LNCaP clone FGC (cell line): ENCODE results near the gene TMEM170A.
"Not testable (repeated sequence)": the region's sequence is repeated elsewhere in the genome, so short reads cannot be mapped to it uniquely, and the experiment has no call there.

Experiments used
- DNase-seq: peaks from one replicate; pipeline ENCODE4 v3.0.0-alpha.2; 2011; ENCODE audit warnings: low read depth
- H3K4me3 ChIP-seq: 2 replicates; pipeline ENCODE4 v1.5.1; 2011; ENCODE audit warnings: mild to moderate bottlenecking, low read depth, low read length, control low read depth
- TF ChIP-seq, protein P1 (sequence below): IDR thresholded peaks from 2 replicates; pipeline ENCODE4 v1.5.1; 2012; ENCODE audit warnings: mild to moderate bottlenecking; ENCODE audit not compliant: control insufficient read depth, insufficient read depth; ENCODE audit errors: extremely low read depth

TMEM170A gene

DNA sequence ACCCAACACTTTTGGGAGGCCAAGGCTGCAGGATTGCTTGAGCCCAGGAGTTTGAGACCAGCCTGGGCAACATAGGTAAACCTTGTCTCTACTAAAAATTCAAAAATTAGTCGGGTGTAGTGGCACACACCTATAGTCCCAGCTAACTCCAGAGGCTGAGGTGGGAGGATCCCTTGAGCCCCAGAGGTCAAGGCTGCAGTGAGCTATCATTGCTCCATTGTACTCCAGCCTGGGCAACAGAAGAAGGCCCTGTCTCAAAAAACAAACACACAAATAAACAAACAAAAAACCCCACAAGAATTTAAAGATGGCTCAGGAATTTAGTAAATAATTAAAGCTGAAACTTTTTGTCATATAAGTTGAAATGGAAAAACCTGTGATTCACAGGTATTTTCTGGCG lies 2.3 kb upstream of the TMEM170A start:
- DNase-seq: no peak
- H3K4me3 ChIP-seq: no peak overlapping the region
- TF ChIP-seq, protein P1, sequence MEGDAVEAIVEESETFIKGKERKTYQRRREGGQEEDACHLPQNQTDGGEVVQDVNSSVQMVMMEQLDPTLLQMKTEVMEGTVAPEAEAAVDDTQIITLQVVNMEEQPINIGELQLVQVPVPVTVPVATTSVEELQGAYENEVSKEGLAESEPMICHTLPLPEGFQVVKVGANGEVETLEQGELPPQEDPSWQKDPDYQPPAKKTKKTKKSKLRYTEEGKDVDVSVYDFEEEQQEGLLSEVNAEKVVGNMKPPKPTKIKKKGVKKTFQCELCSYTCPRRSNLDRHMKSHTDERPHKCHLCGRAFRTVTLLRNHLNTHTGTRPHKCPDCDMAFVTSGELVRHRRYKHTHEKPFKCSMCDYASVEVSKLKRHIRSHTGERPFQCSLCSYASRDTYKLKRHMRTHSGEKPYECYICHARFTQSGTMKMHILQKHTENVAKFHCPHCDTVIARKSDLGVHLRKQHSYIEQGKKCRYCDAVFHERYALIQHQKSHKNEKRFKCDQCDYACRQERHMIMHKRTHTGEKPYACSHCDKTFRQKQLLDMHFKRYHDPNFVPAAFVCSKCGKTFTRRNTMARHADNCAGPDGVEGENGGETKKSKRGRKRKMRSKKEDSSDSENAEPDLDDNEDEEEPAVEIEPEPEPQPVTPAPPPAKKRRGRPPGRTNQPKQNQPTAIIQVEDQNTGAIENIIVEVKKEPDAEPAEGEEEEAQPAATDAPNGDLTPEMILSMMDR: no peak

GRCh38 chr16:75463389-75464121 lies 934 bp downstream of the TMEM170A start:
- H3K4me3 ChIP-seq: peak overlapping the region; percentile 74
- DNase-seq: not testable (repeated sequence)

- TF ChIP-seq, protein P1: no peak
- no peak for DNase-seq
These were observed 1.7 kb downstream of the TMEM170A start for GRCh38 chr16:75462806-75463205.

GRCh38 chr16:75461575-75461974 lies 2.9 kb downstream of the TMEM170A start:
- TF ChIP-seq, protein P1: no peak
- no peak for DNase-seq
- no peak overlapping the region for H3K4me3 ChIP-seq

More at GRCh38 chr16:75462806-75463205, 1.7 kb downstream of the TMEM170A start:
- peak overlapping the region; percentile 74 for H3K4me3 ChIP-seq

- H3K4me3 ChIP-seq: no peak overlapping the region
- DNase-seq: no peak
- TF ChIP-seq, protein P1: no peak
These were observed 4.0 kb downstream of the TMEM170A start for GRCh38 chr16:75460446-75460845.

DNA sequence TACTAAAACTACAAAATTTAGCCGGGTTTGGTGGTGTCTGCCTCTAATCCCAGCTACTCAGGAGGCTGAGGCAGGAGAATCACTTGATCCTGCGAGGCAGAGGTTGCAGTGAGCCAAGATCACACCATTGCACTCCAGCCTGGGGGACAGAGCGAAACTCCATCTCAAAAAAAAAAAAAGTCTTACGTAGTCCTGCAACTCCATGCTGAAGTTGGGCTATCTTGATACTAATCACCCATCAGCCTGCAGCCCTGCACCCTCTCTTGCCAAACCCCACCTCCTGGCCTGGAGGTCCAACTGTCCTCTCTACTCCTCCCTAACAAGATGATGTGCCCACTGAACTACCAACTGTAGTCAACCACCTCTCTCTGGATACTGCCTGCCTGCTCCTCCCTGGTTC lies 4.8 kb downstream of the TMEM170A start:
- DNase-seq: no peak
- no peak overlapping the region for H3K4me3 ChIP-seq
- TF ChIP-seq, protein P1: no peak

GRCh38 chr16:75458439-75458838 lies 6.0 kb downstream of the TMEM170A start:
- H3K4me3 ChIP-seq: no peak overlapping the region
- TF ChIP-seq, protein P1: no peak

More at GRCh38 chr16:75458439-75458838, 6.0 kb downstream of the TMEM170A start:
- no peak for DNase-seq
